Fibroblast of skin of abdomen (primary cell): Measurements from ENCODE around the gene CHAT.
"Not testable (repeated sequence)": the region's sequence is repeated elsewhere in the genome, so short reads cannot be mapped to it uniquely, and the experiment has no call there.

Experiments
- DNase-seq: peaks from one replicate; pipeline ENCODE4 v3.0.0-alpha.2; 2013

CHAT gene

DNA sequence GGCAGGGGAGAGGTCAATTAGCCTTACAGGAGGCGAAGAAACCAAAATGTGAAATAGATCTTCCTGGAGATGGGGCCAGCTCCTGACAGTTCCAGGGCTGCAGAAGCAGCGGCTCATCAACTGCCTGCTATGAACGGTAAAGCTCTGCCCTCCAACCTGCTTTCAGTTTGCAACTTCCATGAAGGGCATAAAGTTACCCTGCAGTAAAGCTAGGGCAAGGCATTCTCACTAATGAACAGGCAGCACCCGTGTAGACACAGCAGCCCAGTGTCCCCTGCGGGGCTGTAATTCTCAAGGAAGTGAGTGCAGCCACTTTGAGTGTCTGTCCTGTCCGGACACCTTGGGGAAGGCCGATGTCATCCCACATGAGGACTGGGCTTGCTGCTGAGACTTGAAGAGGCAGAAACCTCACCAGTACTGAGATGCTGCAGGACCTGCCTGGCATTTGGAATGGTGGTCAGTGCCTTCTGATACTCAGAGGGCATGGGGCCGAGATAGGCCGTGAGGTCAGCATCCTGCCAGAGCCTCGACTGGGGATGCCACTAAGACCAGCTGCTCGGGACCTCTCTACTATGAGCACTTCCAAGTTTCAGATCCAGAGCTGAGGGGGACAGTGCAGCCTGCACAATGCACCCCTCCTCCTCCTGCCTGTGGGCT is 39.6 kb downstream of the CHAT start:
- no peak for DNase-seq

GRCh38 chr10:49654036-49654693 is 40.3 kb downstream of the CHAT start:
- no peak for DNase-seq

DNA sequence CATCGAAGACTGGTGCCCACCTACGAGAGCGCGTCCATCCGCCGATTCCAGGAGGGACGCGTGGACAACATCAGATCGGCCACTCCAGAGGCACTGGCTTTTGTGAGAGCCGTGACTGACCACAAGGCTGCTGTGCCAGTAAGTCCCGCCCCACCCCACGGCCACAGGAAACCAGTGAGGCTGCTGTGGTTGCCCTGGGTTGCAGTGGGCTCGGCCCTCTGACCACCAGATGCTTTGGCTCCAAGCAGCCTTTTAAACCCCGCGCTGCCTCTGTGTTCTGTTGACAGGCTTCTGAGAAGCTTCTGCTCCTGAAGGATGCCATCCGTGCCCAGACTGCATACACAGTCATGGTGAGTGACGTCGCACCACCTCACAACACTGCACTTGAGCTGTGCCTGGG is 41.3 kb downstream of the CHAT start:
- no peak for DNase-seq

GRCh38 chr10:49656845-49657493 is 43.1 kb downstream of the CHAT start:
- DNase-seq, result no peak

DNA sequence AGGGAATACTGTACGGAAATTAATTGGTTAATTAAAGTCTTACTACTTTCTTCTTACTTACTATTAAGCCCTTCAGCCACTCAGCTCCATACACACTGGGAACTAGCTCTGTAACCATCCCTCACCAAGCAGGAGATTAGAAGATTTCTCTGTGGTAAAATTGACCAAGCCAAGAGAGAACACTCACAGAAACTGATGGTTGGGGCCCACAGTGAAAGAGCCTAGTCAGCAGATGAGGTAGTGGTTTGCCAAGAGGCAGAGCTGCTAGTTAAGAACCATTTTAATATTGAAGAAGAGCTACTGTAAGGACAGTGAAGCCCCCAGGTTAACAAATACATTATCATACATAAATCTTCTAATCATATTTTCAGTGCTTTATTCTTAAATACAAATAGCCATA is 43.8 kb downstream of the CHAT start:
- DNase-seq, result no peak

GRCh38 chr10:49661140-49661856 is 47.5 kb downstream of the CHAT start:
- no peak for DNase-seq

DNA sequence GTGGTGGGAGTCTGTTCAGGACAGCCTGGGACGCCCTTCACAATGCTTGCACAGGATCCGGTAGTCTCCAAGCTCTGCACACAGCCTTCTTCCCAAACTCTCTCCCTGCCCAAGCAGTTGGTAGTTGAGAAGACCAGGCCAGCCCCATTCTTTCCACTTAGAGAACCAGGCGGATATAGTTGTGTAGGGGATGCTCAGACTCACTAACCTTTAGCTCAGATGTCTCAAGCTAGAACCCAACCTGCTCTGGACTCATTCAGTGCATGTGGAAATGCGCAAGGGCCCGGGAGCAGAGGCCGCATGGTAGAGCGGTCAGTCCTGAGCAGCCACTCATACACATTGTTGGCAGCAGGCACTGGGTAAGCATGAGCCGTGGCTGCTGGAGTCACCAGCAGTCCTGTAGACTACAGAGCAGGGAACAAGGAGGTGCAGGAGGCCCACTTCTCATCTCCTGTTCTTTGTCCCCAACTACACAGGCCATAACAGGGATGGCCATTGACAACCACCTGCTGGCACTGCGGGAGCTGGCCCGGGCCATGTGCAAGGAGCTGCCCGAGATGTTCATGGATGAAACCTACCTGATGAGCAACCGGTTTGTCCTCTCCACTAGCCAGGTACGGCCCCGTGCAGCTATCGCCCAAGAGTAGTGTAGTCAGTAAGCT is 48.5 kb downstream of the CHAT start:
- DNase-seq, result no peak

GRCh38 chr10:49663596-49663995 is 49.8 kb downstream of the CHAT start:
- DNase-seq, result no peak

DNA sequence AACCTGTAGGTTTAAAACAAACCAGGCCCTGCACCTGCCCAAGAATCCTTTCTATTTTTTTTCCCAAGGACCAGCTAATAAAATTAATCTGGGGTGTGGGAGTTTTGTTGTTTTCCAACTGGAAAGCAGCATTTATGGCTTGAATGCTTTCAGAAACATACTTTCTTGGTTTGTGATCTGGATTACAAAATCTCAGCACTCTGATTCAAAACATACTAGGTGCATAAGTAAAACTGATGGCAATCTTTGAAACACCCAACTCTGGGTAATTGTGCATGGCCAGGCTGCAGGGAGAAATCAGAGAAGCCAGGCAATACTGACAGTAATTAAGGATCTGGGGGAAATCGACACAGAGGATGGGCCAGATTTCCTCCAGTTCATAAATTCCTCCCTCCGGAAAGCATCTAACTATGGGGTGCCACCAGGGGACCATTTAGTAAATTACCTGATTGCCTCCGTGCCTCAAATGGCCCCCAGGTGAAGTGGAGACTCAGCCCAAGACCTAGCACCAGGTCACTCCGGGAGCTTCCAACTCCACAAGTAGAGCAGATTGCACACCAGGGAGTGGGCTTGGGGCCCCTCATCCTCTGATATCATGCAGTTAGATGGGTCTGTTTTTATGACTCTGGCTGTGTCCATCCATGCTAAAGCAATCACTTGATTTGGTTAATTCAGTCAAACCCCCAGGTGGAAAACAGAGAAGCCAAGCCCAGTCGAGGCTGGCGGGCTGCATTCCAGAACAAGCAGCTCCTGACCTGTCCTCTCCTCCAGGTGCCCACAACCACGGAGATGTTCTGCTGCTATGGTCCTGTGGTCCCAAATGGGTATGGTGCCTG is 50.4 kb downstream of the CHAT start:
- no peak for DNase-seq

- no peak for DNase-seq
Measured at GRCh38 chr10:49664842-49665355, 51.1 kb downstream of the CHAT start.

- DNase-seq, result no peak
Measured at GRCh38 chr10:49666054-49666615, 52.3 kb downstream of the CHAT start.

DNA sequence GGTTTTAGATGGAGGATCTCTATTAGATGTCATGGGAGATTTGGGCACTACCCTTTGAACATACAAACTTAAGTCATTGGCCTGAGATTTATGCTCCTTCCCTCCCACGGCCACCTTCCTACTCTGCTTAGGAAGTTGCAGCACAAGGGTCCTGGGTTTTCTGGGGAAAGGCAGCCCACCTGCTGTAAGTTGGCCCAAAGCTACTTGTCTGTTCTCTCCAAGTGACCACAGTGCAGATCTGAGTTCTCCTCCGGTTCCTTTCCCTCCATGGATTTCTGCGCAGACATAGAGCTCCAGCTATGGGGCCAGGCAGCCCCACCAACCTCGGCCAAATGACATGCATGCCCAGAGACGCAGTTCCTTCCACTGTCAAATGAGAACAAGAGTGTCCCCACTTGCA is 52.8 kb downstream of the CHAT start:
- no peak for DNase-seq

- DNase-seq, result no peak
Measured at GRCh38 chr10:49667991-49668390, 54.2 kb downstream of the CHAT start.

DNA sequence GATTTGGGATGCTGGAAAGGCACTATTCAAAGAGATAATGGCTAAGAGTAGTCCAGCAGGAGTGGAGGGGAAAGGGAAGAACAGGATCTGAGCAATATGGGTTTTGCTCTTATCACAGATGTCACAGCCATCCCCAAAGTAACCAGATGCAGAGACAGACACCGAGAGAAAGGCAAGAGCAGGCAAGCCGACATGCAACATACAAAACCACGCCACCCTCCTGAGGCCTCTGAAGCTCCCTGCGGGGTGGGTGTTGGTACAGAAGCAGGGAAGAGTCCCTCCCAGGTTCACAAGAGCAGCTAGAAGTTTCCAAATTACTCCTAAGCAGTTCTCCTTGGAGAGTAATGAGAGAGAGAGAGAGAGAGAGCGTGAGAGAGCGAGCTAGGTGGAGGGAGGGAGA is 54.8 kb downstream of the CHAT start:
- no peak for DNase-seq

DNA sequence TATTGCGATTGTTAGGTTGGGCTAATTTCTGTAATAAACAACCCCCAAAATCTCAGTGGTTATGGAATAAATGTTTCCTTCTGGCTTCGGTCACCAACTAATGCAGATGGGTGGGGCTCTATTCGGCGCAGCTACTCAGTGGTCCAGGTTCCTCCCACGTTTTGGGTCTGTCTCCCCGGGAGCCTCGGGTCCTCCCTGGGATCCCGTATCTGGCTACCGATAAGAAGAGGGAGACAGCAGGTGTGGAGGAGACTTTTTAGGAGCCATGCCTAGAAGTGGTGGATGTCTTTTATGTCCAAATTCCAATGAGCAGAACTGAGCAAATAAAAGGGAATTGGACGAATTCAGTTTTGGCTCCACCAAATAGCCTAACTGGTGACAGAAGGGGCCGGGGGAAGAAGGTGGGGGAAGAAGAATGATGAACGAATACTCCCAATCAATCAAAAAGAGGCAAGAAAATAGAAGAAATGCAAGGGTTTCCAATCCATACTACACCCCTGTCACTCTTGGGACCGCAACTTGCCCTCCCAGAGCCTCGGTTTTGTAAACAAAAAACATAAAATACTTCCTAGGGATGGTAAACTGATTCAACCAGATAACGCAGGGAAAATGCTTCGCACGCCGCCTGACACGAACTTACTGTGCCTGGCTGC is 65.1 kb downstream of the CHAT start:
- no peak for DNase-seq

- DNase-seq, result peak; percentile 28
Measured at GRCh38 chr10:49679480-49679893, 65.7 kb downstream of the CHAT start, which contains the start of gene C10orf53. C10orf53 (plus strand) TSS chr10:49679651; CDS start chr10:49679698, 47 bp downstream.

- not testable (repeated sequence) for DNase-seq
Measured at GRCh38 chr10:49682449-49682848, 68.6 kb downstream of the CHAT start.

- no peak for DNase-seq
Measured at GRCh38 chr10:49682879-49683278, 69.0 kb downstream of the CHAT start.

GRCh38 chr10:49686651-49687050 is 72.8 kb downstream of the CHAT start:
- DNase-seq, result no peak

DNA sequence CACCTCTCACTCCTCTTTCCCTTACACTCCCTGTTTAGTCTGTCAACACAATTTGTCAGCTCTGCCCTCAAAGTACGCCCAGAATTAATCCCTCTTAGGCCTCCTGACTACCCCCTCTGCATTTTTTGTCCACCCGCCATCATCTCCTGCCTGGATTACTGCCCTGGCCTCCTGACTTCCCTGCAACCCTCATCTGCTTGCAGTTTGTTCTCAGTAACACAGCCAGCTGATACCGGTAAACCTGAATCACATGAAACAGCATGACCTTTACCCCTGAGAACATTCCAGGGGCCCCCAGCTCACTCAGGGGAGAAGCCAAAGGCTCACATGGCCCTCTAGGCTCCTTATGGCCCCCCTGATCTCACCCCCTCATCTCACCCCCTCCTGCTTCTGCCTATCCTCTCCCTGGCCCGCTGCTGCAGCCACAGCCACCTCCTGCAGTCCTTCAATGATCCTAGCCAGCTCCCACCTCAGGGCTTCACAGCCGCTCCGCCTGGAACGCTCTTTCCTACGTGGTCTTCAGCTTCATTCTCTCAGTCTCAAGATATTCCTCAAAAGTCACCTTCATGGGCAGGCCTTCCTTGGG is 74.5 kb downstream of the CHAT start:
- no peak for DNase-seq
